HepG2 (cell line): Measurements from ENCODE around the gene CTRB2. TPM values are rescaled to one million over a fixed set of nuclear protein-coding genes. Genes with fewer than 3 reads are reported as not detected.
A peak's percentile ranks its signal among the peaks of the same experiment; 100 is the strongest.

Source experiments
- AKAP8 ChIP-seq: sonication (generic); formaldehyde crosslinking; IDR thresholded peaks from 2 replicates; pipeline ENCODE4 v1.5.1; 2020; ENCODE audit warnings: mild to moderate bottlenecking, missing genetic modification reagents
- HHEX ChIP-seq: IDR thresholded peaks from 2 replicates; pipeline ENCODE4 v1.6.1; 2016; ENCODE audit warnings: control low read depth
- HMGXB3 ChIP-seq: sonication (generic); formaldehyde crosslinking; IDR thresholded peaks from 2 replicates; pipeline ENCODE4 v1.4.0; 2020; ENCODE audit warnings: missing genetic modification reagents, borderline replicate concordance
- MLLT10 ChIP-seq: sonication (generic); formaldehyde crosslinking; IDR thresholded peaks from 2 replicates; pipeline ENCODE4 v1.4.0; 2020; ENCODE audit warnings: missing genetic modification reagents
- MNT ChIP-seq: fragments of 450-650 bp; IDR thresholded peaks from 2 replicates; pipeline ENCODE4 v1.6.1; 2016
- SP5 ChIP-seq: IDR thresholded peaks from 2 replicates; pipeline ENCODE4 v1.6.1; 2016; ENCODE audit warnings: low read depth, borderline replicate concordance
- USF2 ChIP-seq, 2 experiments: sonication (generic) in 1 of 2; formaldehyde crosslinking in 1 of 2; IDR thresholded peaks; 2 replicates each; pipeline versions ENCODE4 v1.5.1 to v1.6.1; 2011 to 2020; ENCODE audit warnings: borderline replicate concordance in 1 of 2, low read depth in 1 of 2, low read length in 1 of 2, mild to moderate bottlenecking in 1 of 2, missing genetic modification reagents in 1 of 2, moderate library complexity in 1 of 2
- YY1 ChIP-seq: IDR thresholded peaks from 2 replicates; pipeline ENCODE4 v1.6.1; 2011; ENCODE audit warnings: low read length, low read depth, moderate library complexity, mild to moderate bottlenecking; ENCODE audit not compliant: insufficient read depth, insufficient replicate concordance
- ZNF296 ChIP-seq: sonication (generic); formaldehyde crosslinking; conservative IDR thresholded peaks from 2 replicates; pipeline ENCODE4 v1.5.0; 2020; ENCODE audit warnings: mild to moderate bottlenecking, missing genetic modification reagents
- ZNF879 ChIP-seq: sonication (generic); formaldehyde crosslinking; IDR thresholded peaks from 2 replicates; pipeline ENCODE4 v1.8.1; 2023; ENCODE audit warnings: missing genetic modification reagents
- polyA plus RNA-seq, 8 experiments: library from polyadenylated mRNA; depleted of rRNA in 3 of 8; stranded (reverse) in 7 of 8; unstranded in 1 of 8; fragments of >200 nt; fragmentation: Illumina TruSeq in 4 of 8; extraction: Trizol in 4 of 8; gene quantifications; 2 replicates each; pipeline versions ENCODE4 v1.2.1 to v1.2.3, GENCODE V29; 2011 to 2016; ENCODE audit warnings: low read depth in 4 of 8, missing spikeins in 1 of 8, mixed read lengths in 1 of 8; ENCODE audit not compliant: insufficient read depth in 1 of 8
- total RNA-seq, 5 experiments: library from RNA; depleted of rRNA; stranded (reverse); fragments of >200 nt; fragmentation: Illumina TruSeq; extraction: Trizol; gene quantifications; 2 replicates each; pipeline ENCODE4 v1.2.3, GENCODE V29; 2016; ENCODE audit warnings: low read depth in 1 of 5
- TF ChIP-seq, protein P1 (sequence below): sonication (generic); formaldehyde crosslinking; IDR thresholded peaks from 2 replicates; pipeline ENCODE4 v1.8.1; 2023; ENCODE audit warnings: missing genetic modification reagents, inconsistent platforms, borderline replicate concordance
- TF ChIP-seq, protein P2 (sequence below): sonication (generic); formaldehyde crosslinking; IDR thresholded peaks from 2 replicates; pipeline ENCODE4 v1.4.0; 2020; ENCODE audit warnings: missing genetic modification reagents

Gene CTRB2
- total and polyA plus RNA-seq, 2 of the 13 experiments (the other 11 are each of a cell fraction or from before 2014, with no cell fraction given) = 0.13 TPM; not detected in 1

DNA sequence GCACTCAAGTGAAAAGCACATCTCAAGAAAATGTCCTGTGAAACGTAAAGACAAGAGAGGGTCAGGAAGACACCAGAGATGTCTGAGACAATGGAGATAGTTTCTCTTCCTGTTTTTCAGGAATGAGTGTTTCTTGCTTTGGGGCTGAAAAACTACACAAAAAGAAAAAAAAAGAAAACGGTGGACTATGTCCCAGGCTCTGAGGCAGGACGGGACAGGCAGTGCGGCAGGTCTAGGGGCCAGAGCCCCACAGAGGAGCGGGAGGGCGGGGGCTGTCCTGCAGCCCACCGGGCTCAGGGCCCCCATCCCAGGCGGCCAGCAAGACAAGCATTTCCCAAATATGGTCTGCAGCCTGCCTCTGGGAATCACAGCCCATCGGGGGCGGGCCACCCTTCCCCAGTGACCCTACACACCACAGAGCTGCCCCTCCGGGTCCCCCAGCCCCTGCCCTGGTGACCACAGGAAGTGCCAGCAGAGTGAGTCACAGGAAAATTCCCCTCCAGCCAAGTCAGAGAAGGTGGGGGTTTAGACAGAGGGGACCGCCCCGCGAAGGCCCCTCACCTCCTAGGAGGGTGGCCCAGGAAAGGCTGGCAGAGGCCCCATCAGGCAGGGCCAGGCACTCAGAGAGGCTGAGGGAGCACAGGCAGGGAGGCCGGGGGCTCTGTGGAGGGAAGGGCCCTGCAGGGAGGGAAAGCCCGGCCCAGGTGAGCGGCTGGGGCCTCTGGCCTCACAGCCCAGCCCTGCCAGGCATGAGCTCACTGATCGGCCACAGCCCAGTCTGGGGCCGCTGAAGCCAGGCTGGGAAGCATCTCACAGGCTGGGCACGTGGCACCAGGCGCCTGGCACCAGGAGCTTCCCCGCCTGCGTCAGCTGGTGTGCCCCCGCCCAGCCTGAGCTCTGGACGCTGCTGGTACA is 38.1 kb upstream of the CTRB2 start (continued):
- peak; percentile 66 for TF ChIP-seq HMGXB3 (CRISPR knock-in tag)
- TF ChIP-seq MNT = peak; percentile 79
- peak; percentile 98 for TF ChIP-seq AKAP8 (CRISPR knock-in tag)
- TF ChIP-seq HHEX = no peak
- TF ChIP-seq SP5 = peak; percentile 97
- TF ChIP-seq MLLT10 = no peak
- TF ChIP-seq ZNF296 (CRISPR knock-in tag) = peak; percentile 83; the same call in 1 of the 2 replicates
- peak; percentile 65 for TF ChIP-seq YY1
- peak; percentile 57; the same call in 1 of the 2 replicates for TF ChIP-seq USF2 (IDR thresholded peaks at IDR 0.05; ENCODE audit: low read depth, low read length)
- peak; percentile 95; the same call in 1 of the 2 replicates for TF ChIP-seq USF2 (CRISPR knock-in tag; IDR thresholded peaks at IDR 0.05; ENCODE audit: borderline replicate concordance)
- TF ChIP-seq ZNF879 = peak; percentile 59; the same call in 1 of the 2 replicates
- TF ChIP-seq, protein P1, sequence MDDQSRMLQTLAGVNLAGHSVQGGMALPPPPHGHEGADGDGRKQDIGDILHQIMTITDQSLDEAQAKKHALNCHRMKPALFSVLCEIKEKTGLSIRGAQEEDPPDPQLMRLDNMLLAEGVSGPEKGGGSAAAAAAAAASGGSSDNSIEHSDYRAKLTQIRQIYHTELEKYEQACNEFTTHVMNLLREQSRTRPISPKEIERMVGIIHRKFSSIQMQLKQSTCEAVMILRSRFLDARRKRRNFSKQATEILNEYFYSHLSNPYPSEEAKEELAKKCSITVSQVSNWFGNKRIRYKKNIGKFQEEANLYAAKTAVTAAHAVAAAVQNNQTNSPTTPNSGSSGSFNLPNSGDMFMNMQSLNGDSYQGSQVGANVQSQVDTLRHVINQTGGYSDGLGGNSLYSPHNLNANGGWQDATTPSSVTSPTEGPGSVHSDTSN (CRISPR knock-in tag) = no peak
- TF ChIP-seq, protein P2, sequence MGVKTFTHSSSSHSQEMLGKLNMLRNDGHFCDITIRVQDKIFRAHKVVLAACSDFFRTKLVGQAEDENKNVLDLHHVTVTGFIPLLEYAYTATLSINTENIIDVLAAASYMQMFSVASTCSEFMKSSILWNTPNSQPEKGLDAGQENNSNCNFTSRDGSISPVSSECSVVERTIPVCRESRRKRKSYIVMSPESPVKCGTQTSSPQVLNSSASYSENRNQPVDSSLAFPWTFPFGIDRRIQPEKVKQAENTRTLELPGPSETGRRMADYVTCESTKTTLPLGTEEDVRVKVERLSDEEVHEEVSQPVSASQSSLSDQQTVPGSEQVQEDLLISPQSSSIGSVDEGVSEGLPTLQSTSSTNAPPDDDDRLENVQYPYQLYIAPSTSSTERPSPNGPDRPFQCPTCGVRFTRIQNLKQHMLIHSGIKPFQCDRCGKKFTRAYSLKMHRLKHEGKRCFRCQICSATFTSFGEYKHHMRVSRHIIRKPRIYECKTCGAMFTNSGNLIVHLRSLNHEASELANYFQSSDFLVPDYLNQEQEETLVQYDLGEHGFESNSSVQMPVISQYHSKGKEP (CRISPR knock-in tag) = peak; percentile 46; the same call in 1 of the 2 replicates
